Testis (tissue), 3 donors: Measurements from ENCODE around the gene STRIP1. TPM values are rescaled to one million over a fixed set of nuclear protein-coding genes. Genes with fewer than 3 reads are reported as not detected.

Source experiments
- DNase-seq: peaks from one replicate; pipeline ENCODE4 v3.0.0-alpha.2; 2019
- H3K27ac ChIP-seq, 2 donors: fragments of 200-600 bp; sonication (generic); one replicate each; pipeline ENCODE4 v1.5.1; 2019
- H3K27me3 ChIP-seq: fragments of 200-600 bp; sonication (generic); one replicate; pipeline ENCODE4 v1.5.1; 2019
- H3K36me3 ChIP-seq: fragments of 200-600 bp; sonication (generic); one replicate; pipeline ENCODE4 v1.5.1; 2017; ENCODE audit warnings: low read depth; ENCODE audit errors: missing control alignments
- H3K4me1 ChIP-seq: fragments of 200-600 bp; sonication (generic); one replicate; pipeline ENCODE4 v1.5.1; 2019
- H3K4me3 ChIP-seq, 2 donors: fragments of 200-600 bp; sonication (generic); one replicate each; pipeline ENCODE4 v1.5.1; 2017 to 2019
- H3K9me3 ChIP-seq: fragments of 200-600 bp; sonication (generic); one replicate; pipeline ENCODE4 v1.5.1; 2017
- CTCF ChIP-seq, 3 experiments: fragments of 450-650 bp in 2 of 3; fragments of 200-600 bp in 1 of 3; sonication (generic) in 1 of 3; IDR thresholded peaks; one replicate each; pipeline ENCODE4 v1.5.1; 2016 to 2019; ENCODE audit warnings: antibody characterized with exemption in 3 of 3, mild to moderate bottlenecking in 2 of 3, moderate library complexity in 1 of 3
- POLR2A ChIP-seq: fragments of 450-650 bp; IDR thresholded peaks from one replicate; pipeline ENCODE4 v1.6.1; 2017; ENCODE audit warnings: antibody characterized with exemption, mild to moderate bottlenecking, moderate library complexity
- WGBS, 2 donors: methylation state at CpG; one replicate each; pipeline ENCODE4 v1.1.5; 2018; 5-methylcytosine and 5-hydroxymethylcytosine counted together
- intact Hi-C: fragments of 100-400 bp; cut with DNase I; formaldehyde crosslinking; loops from one replicate; pipeline ENCODE4 v1.15.1; 2023; ENCODE audit warnings: low total_unique reads
- polyA plus RNA-seq: library from polyadenylated mRNA; stranded (reverse); fragments of 350-450 nt; fragmentation: Illumina TruSeq; extraction: RNeasy Lipid Tissue Mini Kit (QIAGEN cat#74804); gene quantifications from one replicate; pipeline ENCODE4 v1.2.3, GENCODE V29; 2014; ENCODE audit warnings: low read depth, low replicate concordance; ENCODE audit not compliant: insufficient read depth
- total RNA-seq, 2 donors: library from RNA; depleted of rRNA; stranded (reverse); fragments of >200 nt; gene quantifications; one replicate each; pipeline ENCODE4 v1.2.3, GENCODE V29; 2016

Gene STRIP1
- total and polyA plus RNA-seq, 3 donors from 2014 or later, result 49.9 to 103 (median 85.8) TPM

DNA sequence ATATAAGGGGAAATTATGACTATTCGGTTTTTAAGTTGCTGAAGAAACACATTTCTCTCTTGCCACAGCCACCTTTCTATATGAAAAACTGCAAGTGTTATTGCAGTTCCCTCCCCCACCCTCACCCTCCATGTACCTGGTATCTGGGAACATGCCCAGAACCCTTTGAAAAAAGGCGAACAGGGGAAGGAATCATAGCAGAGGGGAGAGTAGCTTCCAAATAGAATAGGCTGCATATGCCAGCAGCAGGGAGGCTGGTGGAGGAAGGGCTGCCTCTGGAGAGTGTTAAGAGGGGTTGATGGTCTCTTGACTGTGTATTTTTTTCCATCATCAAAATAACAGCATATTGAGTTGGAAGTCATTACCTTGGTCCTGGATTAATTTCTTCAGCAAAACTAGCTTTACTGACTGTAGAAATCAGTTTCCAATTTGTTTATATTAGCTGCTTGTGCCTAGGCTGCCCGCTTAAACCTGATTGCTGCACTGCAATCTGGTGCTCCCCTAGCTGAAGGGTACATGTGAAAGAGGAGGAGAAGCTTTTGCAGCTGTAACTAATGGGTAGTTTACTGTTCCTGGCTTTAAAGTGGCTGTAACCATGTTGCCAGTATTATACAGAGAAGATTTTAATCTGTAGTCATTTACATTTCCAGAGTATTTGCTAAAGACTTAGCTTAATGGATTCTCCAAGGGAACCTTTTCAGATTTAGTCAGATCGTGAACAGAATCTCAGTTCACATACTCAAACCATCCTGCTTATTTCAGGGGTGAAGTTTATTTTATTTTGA lies 27.2 kb upstream of the STRIP1 start:
- 77 to 78% methylated on average over 4 of the region's 4 CpGs for WGBS, 2 donors
- intact Hi-C loops, result no loop called here
- H3K27ac ChIP-seq, result no peak overlapping the region

GRCh38 chr1:110008971-110009565 lies 25.4 kb upstream of the STRIP1 start:
- intact Hi-C loops, result no loop called here
- H3K4me1 ChIP-seq, result peaks cover 7% of the 10 kb centered on the region
- no peak for TF ChIP-seq CTCF (IDR thresholded peaks at IDR 0.05)
- TF ChIP-seq POLR2A, result no peak
- H3K9me3 ChIP-seq, result no peaks in the 10 kb centered on the region
- H3K27me3 ChIP-seq, result no peaks in the 10 kb centered on the region
- H3K4me3 ChIP-seq, result no peak overlapping the region
- no peak for DNase-seq
- WGBS, 2 donors, result 79 to 89% methylated on average over 7 of the region's 7 CpGs
- no peak overlapping the region for H3K27ac ChIP-seq
- no peaks in the 10 kb centered on the region for H3K36me3 ChIP-seq

More for the DNA sequence above, 27.2 kb upstream of the STRIP1 start:
- no peak for DNase-seq
- H3K36me3 ChIP-seq, result no peaks in the 10 kb centered on the region
- peaks cover 15% of the 10 kb centered on the region for H3K4me1 ChIP-seq
- TF ChIP-seq CTCF (IDR thresholded peaks at IDR 0.05) (no peak), POLR2A (no peak)
- H3K4me3 ChIP-seq, result no peak overlapping the region
- H3K27me3 ChIP-seq, result no peaks in the 10 kb centered on the region
- no peaks in the 10 kb centered on the region for H3K9me3 ChIP-seq

- TF ChIP-seq CTCF (IDR thresholded peaks at IDR 0.05) (peak in 2 of 3 experiments; percentile 34 to 51), POLR2A (no peak)
- H3K27me3 ChIP-seq, result no peaks in the 10 kb centered on the region
- H3K4me3 ChIP-seq, result no peak overlapping the region
- intact Hi-C loops, result no loop called here
- 52 to 65% methylated on average over 2 of the region's 2 CpGs for WGBS, 2 donors
- no peaks in the 10 kb centered on the region for H3K9me3 ChIP-seq
- H3K4me1 ChIP-seq, result no peaks in the 10 kb centered on the region
- H3K36me3 ChIP-seq, result no peaks in the 10 kb centered on the region
- H3K27ac ChIP-seq, result no peak overlapping the region
- peak; percentile 33 for DNase-seq
Observed at GRCh38 chr1:110011527-110012041, 22.8 kb upstream of the STRIP1 start.

DNA sequence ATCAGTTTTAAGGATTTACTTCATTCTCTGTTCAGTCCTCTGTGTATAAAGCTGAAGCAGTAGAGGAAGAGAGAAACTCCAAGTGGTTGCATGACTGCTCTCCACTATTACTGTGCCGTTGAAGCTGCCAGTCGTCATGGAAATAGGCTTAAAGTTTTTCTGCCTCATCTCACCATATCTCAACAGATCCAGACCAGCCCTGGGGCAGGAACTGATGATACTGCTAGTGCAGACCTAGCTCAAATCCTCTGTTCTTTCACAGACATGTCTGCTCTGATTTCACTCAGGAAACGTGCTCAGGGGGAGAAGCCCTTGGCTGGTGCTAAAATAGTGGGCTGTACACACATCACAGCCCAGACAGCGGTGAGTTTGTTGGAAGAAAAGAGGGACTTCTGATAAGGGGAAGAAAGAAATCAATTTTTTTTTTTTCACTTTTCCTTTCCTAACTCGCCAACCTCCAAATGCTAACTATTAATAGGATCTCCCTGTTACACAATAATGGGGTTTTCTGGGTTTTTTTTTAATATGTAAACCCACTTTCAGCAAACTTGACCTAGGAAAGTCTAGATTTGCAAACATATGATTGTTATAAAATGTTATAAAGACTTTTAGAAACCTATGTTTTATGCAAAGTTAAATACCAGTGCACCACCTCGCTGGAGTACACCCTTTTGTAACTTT lies 22.2 kb upstream of the STRIP1 start:
- no peak for TF ChIP-seq POLR2A
- Histone ChIP-seq H3K27me3 (no peaks in the 10 kb centered on the region), H3K4me1 (no peaks in the 10 kb centered on the region), H3K36me3 (no peaks in the 10 kb centered on the region), H3K9me3 (no peaks in the 10 kb centered on the region), H3K4me3 (no peak overlapping the region), H3K27ac (no peak overlapping the region)
- no peak for DNase-seq
- intact Hi-C loops, result no loop called here
- WGBS, 2 donors, result 79 to 81% methylated on average over 6 of the region's 6 CpGs

DNA sequence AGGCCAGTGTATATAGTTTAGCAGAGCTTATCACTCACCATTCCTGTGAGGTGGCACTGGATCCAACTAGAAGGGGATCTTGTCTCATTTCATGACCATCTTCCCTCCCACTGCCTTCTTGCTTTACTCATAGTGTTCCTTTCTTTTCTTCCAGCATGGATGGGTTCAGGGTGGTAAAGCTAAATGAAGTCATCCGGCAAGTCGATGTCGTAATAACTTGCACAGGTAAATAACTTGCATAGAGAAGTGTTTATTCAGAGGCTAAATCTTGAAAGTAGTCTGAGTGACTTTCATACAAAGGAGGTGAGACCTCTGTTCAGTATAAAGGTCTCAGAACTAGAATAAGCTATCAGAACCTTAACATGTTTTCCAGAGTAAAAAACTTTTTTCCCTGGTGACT lies 16.6 kb upstream of the STRIP1 start:
- WGBS, 2 donors, result 95 to 97% methylated on average over 3 of the region's 3 CpGs
- H3K27ac ChIP-seq, result no peak overlapping the region

More for the DNA sequence above, 16.6 kb upstream of the STRIP1 start:
- intact Hi-C loops, result no loop called here
- no peaks in the 10 kb centered on the region for H3K36me3 ChIP-seq
- no peaks in the 10 kb centered on the region for H3K27me3 ChIP-seq
- no peaks in the 10 kb centered on the region for H3K9me3 ChIP-seq
- no peaks in the 10 kb centered on the region for H3K4me1 ChIP-seq
- no peak for TF ChIP-seq CTCF (IDR thresholded peaks at IDR 0.05)
- no peak for TF ChIP-seq POLR2A
- no peak for DNase-seq
- H3K4me3 ChIP-seq, result no peak overlapping the region
